HepG2 (cell line): ENCODE measurements around the gene AGBL1. TPM values are rescaled to one million over a fixed set of nuclear protein-coding genes. Genes with fewer than 3 reads are reported as not detected.

ENCODE experiments used
- ATAC-seq: fragments of 200-7000 bp; cut with Tn5 transposase; 3 replicates; pipeline ENCODE4 v1.9.1; 2020; ENCODE audit warnings: mild to moderate bottlenecking, moderate library complexity
- BruUV-seq: library from RNA; stranded (reverse); fragments of 400-500 nt; replicated peaks from 2 replicates; lab custom pipeline; 2021; lab: Mats Ljungman, UMichigan
- CTCF ChIA-PET: fragments of 300-600 bp; formaldehyde crosslinking; extraction: SDS; loops from one replicate; lab custom pipeline; 2021; ENCODE audit warnings: low total read pairs, inconsistent platforms, low intra/inter-chr PET ratio; lab: Yijun Ruan, JAX
- POLR2A ChIA-PET: fragments of 350-600 bp; sonication (Branson Sonifier 250); formaldehyde crosslinking; loops from one replicate; lab custom pipeline; 2020; ENCODE audit warnings: antibody characterized with exemption, inconsistent platforms; lab: Yijun Ruan, JAX
- DNase-seq: peaks from one replicate; pipeline ENCODE4 v3.0.0-alpha.2; 2015; ENCODE audit warnings: low spot score
- FAIRE-seq: peaks from 3 replicates; lab custom pipeline; 2011; peaks lifted over from hg19 to GRCh38; lab: Jason Lieb, UNC
- H2AFZ ChIP-seq: one replicate; pipeline ENCODE4 v1.6.1; 2011; ENCODE audit warnings: low read length, inconsistent platforms
- H3K27ac ChIP-seq: fragments of 300-600 bp; 3 replicates; pipeline ENCODE4 v1.8.0; 2011; ENCODE audit warnings: mixed run types, mild to moderate bottlenecking, mixed read lengths, low read length, inconsistent platforms; ENCODE audit not compliant: insufficient read depth; ENCODE audit errors: extremely low read length
- H3K27me3 ChIP-seq, 2 experiments: fragments of 200-600 bp in 1 of 2; 2 replicates in 1 of 2; 3 replicates in 1 of 2; pipeline versions ENCODE4 v1.6.0 to v1.8.0; 2011; ENCODE audit warnings: low read length in 2 of 2, mild to moderate bottlenecking in 2 of 2, moderate library complexity in 2 of 2, inconsistent platforms in 1 of 2; ENCODE audit not compliant: insufficient read depth in 2 of 2, control insufficient read depth in 1 of 2
- H3K36me3 ChIP-seq, 2 experiments: fragments of 200-600 bp in 1 of 2; replicated peaks in 1 of 2; 2 replicates in 1 of 2; 3 replicates in 1 of 2; pipeline versions ENCODE4 v1.5.1 to v1.8.0; 2011; ENCODE audit warnings: low read length in 2 of 2, inconsistent platforms in 1 of 2; ENCODE audit not compliant: insufficient read depth in 2 of 2, control insufficient read depth in 1 of 2
- H3K4me1 ChIP-seq: 2 replicates; pipeline ENCODE4 v1.5.1; 2012; ENCODE audit warnings: low read length, inconsistent platforms; ENCODE audit not compliant: insufficient read depth
- H3K4me2 ChIP-seq: 2 replicates; pipeline ENCODE4 v1.6.0; 2011; ENCODE audit warnings: low read depth, low read length, inconsistent platforms
- H3K4me3 ChIP-seq, 3 experiments: fragments of 200-600 bp in 1 of 3; sonication (generic), shearing (Covaris generic) in 1 of 3; replicated peaks in 1 of 3; 2 replicates each; pipeline ENCODE4 v1.5.1; 2011 to 2016; ENCODE audit warnings: low read length in 3 of 3, inconsistent platforms in 2 of 3, low read depth in 2 of 3, mild to moderate bottlenecking in 2 of 3, control low read depth in 1 of 3, mixed read lengths in 1 of 3; ENCODE audit not compliant: insufficient read depth in 1 of 3
- H3K79me2 ChIP-seq: one replicate; pipeline ENCODE4 v1.6.1; 2011; ENCODE audit warnings: low read length, inconsistent platforms; ENCODE audit not compliant: insufficient read depth
- H3K9ac ChIP-seq: 2 replicates; pipeline ENCODE4 v1.6.0; 2011; ENCODE audit warnings: mild to moderate bottlenecking, low read depth, low read length, inconsistent platforms; ENCODE audit not compliant: insufficient read depth
- H3K9me3 ChIP-seq: 2 replicates; pipeline ENCODE4 v1.5.1; 2012; ENCODE audit warnings: mild to moderate bottlenecking, low read length
- H4K20me1 ChIP-seq: 2 replicates; pipeline ENCODE4 v1.6.0; 2011; ENCODE audit warnings: inconsistent platforms, mild to moderate bottlenecking, low read length, moderate library complexity; ENCODE audit not compliant: insufficient read depth
- AGO2 ChIP-seq: fragments of 200-400 bp; formaldehyde crosslinking; optimal IDR thresholded peaks from 2 replicates; pipeline ENCODE3; 2017; ENCODE audit warnings: mild to moderate bottlenecking, low read depth, low read length, moderate library complexity
- CBX5 ChIP-seq: sonication (generic); formaldehyde crosslinking; IDR thresholded peaks from 2 replicates; pipeline ENCODE4 v1.4.0; 2020; ENCODE audit warnings: missing genetic modification reagents, borderline replicate concordance
- NR2F1 ChIP-seq, 2 experiments: fragments of 450-650 bp in 1 of 2; formaldehyde crosslinking in 1 of 2; IDR thresholded peaks; 2 replicates each; pipeline versions ENCODE4 v1.5.0 to v1.6.1; 2016 to 2020; ENCODE audit warnings: mild to moderate bottlenecking in 1 of 2, missing compliant biosample characterization in 1 of 2, missing genetic modification reagents in 1 of 2, moderate library complexity in 1 of 2
- RBM22 ChIP-seq: fragments of 200-400 bp; formaldehyde crosslinking; optimal IDR thresholded peaks from 2 replicates; pipeline ENCODE3; 2017; ENCODE audit warnings: mild to moderate bottlenecking, low read length, moderate library complexity
- WIZ ChIP-seq: sonication (generic); formaldehyde crosslinking; IDR thresholded peaks from 2 replicates; pipeline ENCODE4 v1.5.1; 2020; ENCODE audit warnings: mild to moderate bottlenecking, missing genetic modification reagents
- WGBS: methylation state at CpG from one replicate; pipeline ENCODE4 v1.1.6; 2017; ENCODE audit warnings: low lambda C conversion rate; 5-methylcytosine and 5-hydroxymethylcytosine counted together
- in situ Hi-C: cut with HindIII; loops from 2 replicates; pipeline ENCODE4 v1.10.0; 2017; ENCODE audit warnings: low pct_unique_long_range_greater_than_20kb; ENCODE audit not compliant: extremely low pct_ligation_motif_present
- intact Hi-C: fragments of 100-400 bp; cut with micrococcal nuclease; formaldehyde crosslinking; loops from one replicate; pipeline ENCODE4 v1.10.0; 2022; ENCODE audit not compliant: unreplicated experiment
- polyA plus RNA-seq, 8 experiments: library from polyadenylated mRNA; depleted of rRNA in 3 of 8; stranded (reverse) in 7 of 8; unstranded in 1 of 8; fragments of >200 nt; fragmentation: Illumina TruSeq in 4 of 8; extraction: Trizol in 4 of 8; gene quantifications; 2 replicates each; pipeline versions ENCODE4 v1.2.1 to v1.2.3, GENCODE V29; 2011 to 2016; ENCODE audit warnings: low read depth in 4 of 8, missing spikeins in 1 of 8, mixed read lengths in 1 of 8; ENCODE audit not compliant: insufficient read depth in 1 of 8
- total RNA-seq, 5 experiments: library from RNA; depleted of rRNA; stranded (reverse); fragments of >200 nt; fragmentation: Illumina TruSeq; extraction: Trizol; gene quantifications; 2 replicates each; pipeline ENCODE4 v1.2.3, GENCODE V29; 2016; ENCODE audit warnings: low read depth in 1 of 5
- TF ChIP-seq, protein P1 (sequence below): fragments of 450-650 bp; IDR thresholded peaks from 2 replicates; pipeline ENCODE4 v1.6.1; 2017
- TF ChIP-seq, protein P2 (sequence below): sonication (generic); formaldehyde crosslinking; IDR thresholded peaks from 2 replicates; pipeline ENCODE4 v1.4.0; 2020; ENCODE audit warnings: mild to moderate bottlenecking, missing genetic modification reagents, borderline replicate concordance
- TF ChIP-seq, protein P3 (sequence below): IDR thresholded peaks from 2 replicates; pipeline ENCODE4 v1.6.1; 2016; ENCODE audit warnings: mild to moderate bottlenecking, missing biosample characterization, missing genetic modification reagents
- TF ChIP-seq, protein P4 (sequence below): sonication (generic); formaldehyde crosslinking; IDR thresholded peaks from 2 replicates; pipeline ENCODE4 v1.8.0; 2022; ENCODE audit warnings: missing genetic modification reagents, mild to moderate bottlenecking, inconsistent platforms, borderline replicate concordance

The AGBL1 gene
- total and polyA plus RNA-seq, 2 of the 13 experiments (the other 11 are each of a cell fraction or from before 2014, with no cell fraction given): 0.01 TPM; not detected in 1

DNA sequence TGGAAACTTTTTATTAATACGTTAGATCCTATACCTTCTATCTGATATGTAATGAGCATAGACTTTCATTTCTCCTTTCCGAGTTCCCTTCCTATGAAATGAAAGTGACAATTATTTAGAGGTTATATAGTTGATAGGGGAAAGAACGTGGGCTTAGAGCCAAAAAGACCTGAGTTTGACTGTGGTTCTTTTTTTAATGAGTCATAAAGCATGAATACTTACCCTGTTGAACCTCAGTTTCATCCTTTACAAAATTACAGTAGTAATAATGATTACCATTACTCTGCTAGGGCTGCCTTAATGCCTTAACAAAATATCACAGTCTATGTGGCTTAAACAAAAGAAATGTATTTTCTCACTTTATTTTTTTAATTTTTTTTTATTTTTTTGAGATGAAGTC lies 75.9 kb downstream of the AGBL1 start:
- ATAC-seq: no peak
- Histone ChIP-seq H4K20me1 (no peaks in the 10 kb centered on the region), H2AFZ (no peak overlapping the region), H3K4me1 (no peaks in the 10 kb centered on the region), H3K27ac (no peak overlapping the region), H3K4me2 (no peak overlapping the region), H3K27me3 (no peaks in the 10 kb centered on the region), H3K9me3 (no peaks in the 10 kb centered on the region), H3K4me3 (no peak overlapping the region), H3K36me3 (no peaks in the 10 kb centered on the region), H3K79me2 (no peaks in the 10 kb centered on the region)
- no TSS peak for BruUV-seq
- intact Hi-C loops (no loop called here), in situ Hi-C loops (no loop called here)
- under 1% methylated on average over 3 of the region's 3 CpGs for WGBS
- no peak for DNase-seq
- POLR2A ChIA-PET: no interaction called here
- FAIRE-seq: no peak
- CTCF ChIA-PET: no interaction called here
- no peak for TF ChIP-seq AGO2
- TF ChIP-seq, protein P1, sequence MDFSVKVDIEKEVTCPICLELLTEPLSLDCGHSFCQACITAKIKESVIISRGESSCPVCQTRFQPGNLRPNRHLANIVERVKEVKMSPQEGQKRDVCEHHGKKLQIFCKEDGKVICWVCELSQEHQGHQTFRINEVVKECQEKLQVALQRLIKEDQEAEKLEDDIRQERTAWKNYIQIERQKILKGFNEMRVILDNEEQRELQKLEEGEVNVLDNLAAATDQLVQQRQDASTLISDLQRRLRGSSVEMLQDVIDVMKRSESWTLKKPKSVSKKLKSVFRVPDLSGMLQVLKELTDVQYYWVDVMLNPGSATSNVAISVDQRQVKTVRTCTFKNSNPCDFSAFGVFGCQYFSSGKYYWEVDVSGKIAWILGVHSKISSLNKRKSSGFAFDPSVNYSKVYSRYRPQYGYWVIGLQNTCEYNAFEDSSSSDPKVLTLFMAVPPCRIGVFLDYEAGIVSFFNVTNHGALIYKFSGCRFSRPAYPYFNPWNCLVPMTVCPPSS: no peak
- TF ChIP-seq, all 625 proteins: peak for 0
- no peak overlapping the region for H3K9ac ChIP-seq

DNA sequence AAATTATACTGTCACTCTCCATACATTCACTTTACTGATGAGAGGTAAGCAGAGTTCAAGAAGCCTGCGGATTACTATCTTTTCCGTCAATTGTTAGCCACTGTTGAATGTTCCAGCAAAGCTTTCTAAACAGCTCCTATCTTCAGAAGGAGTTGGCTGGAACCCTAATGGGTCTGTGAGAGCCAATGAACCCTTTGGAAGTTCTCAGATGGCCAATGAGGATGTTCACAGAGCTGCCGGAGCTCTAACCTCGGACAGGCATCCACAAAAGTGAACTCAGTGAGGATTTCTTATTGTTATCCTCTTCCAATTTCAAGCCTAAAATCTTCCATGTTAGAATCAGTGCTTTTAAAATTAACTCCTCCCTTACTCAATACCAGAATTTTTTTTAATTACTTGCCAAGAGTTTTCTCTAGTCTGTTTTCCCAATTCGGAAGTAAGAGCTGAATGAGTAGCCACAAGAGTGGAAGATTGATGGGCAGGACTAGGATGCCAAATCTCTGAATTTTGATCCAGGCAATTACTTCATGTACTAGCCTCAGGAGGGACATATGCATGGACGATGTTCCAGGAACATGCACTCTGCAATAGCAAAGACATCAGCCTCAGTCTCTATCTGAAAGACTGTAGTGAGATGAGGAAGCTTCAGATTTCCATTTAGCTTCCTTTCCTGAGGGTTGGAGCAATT lies 78.1 kb downstream of the AGBL1 start:
- Histone ChIP-seq H3K9me3 (no peaks in the 10 kb centered on the region), H3K4me2 (no peak overlapping the region), H3K36me3 (no peaks in the 10 kb centered on the region), H3K4me3 (no peak overlapping the region), H3K27me3 (no peaks in the 10 kb centered on the region), H4K20me1 (no peaks in the 10 kb centered on the region), H3K4me1 (no peaks in the 10 kb centered on the region), H3K9ac (no peak overlapping the region), H2AFZ (no peak overlapping the region), H3K79me2 (no peaks in the 10 kb centered on the region), H3K27ac (no peak overlapping the region)
- DNase-seq (no peak), ATAC-seq (no peak), FAIRE-seq (no peak)
- intact Hi-C loops: no loop called here
- ChIA-PET CTCF (no interaction called here), POLR2A (no interaction called here)
- 16% methylated on average over 6 of the region's 6 CpGs for WGBS
- in situ Hi-C loops: no loop called here
- BruUV-seq: no TSS peak
- TF ChIP-seq NR2F1 (CRISPR knock-in tag; IDR thresholded peaks at IDR 0.05): no peak
- TF ChIP-seq, protein P2, sequence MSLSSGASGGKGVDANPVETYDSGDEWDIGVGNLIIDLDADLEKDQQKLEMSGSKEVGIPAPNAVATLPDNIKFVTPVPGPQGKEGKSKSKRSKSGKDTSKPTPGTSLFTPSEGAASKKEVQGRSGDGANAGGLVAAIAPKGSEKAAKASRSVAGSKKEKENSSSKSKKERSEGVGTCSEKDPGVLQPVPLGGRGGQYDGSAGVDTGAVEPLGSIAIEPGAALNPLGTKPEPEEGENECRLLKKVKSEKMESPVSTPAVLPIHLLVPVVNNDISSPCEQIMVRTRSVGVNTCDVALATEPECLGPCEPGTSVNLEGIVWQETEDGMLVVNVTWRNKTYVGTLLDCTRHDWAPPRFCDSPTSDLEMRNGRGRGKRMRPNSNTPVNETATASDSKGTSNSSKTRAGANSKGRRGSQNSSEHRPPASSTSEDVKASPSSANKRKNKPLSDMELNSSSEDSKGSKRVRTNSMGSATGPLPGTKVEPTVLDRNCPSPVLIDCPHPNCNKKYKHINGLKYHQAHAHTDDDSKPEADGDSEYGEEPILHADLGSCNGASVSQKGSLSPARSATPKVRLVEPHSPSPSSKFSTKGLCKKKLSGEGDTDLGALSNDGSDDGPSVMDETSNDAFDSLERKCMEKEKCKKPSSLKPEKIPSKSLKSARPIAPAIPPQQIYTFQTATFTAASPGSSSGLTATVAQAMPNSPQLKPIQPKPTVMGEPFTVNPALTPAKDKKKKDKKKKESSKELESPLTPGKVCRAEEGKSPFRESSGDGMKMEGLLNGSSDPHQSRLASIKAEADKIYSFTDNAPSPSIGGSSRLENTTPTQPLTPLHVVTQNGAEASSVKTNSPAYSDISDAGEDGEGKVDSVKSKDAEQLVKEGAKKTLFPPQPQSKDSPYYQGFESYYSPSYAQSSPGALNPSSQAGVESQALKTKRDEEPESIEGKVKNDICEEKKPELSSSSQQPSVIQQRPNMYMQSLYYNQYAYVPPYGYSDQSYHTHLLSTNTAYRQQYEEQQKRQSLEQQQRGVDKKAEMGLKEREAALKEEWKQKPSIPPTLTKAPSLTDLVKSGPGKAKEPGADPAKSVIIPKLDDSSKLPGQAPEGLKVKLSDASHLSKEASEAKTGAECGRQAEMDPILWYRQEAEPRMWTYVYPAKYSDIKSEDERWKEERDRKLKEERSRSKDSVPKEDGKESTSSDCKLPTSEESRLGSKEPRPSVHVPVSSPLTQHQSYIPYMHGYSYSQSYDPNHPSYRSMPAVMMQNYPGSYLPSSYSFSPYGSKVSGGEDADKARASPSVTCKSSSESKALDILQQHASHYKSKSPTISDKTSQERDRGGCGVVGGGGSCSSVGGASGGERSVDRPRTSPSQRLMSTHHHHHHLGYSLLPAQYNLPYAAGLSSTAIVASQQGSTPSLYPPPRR: no peak
- TF ChIP-seq WIZ (CRISPR knock-in tag): no peak
- TF ChIP-seq, protein P3, sequence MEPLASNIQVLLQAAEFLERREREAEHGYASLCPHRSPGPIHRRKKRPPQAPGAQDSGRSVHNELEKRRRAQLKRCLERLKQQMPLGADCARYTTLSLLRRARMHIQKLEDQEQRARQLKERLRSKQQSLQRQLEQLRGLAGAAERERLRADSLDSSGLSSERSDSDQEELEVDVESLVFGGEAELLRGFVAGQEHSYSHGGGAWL (CRISPR knock-in tag): no peak
- no peak for TF ChIP-seq CBX5 (CRISPR knock-in tag)
- no peak for TF ChIP-seq RBM22
- TF ChIP-seq, protein P4, sequence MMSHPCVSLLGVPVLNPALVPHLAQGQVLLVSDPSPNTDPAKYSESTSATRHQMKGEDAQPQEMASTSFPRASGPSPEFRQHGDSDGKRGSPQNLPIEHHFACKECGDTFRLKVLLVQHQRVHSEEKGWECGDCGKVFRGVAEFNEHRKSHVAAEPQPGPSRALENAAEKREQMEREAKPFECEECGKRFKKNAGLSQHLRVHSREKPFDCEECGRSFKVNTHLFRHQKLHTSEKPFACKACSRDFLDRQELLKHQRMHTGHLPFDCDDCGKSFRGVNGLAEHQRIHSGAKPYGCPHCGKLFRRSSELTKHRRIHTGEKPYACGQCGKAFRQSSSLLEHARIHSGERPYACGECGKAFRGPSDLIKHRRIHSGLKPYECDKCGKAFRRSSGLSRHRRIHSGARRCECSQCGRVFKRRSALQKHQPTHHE (CRISPR knock-in tag): no peak
